ENCODE measurements around the gene MAPK13.
"Not testable (repeated sequence)": the region's sequence is repeated elsewhere in the genome, so short reads cannot be mapped to it uniquely, and the experiment has no call there.

Gene MAPK13

GRCh38 chr6:36121787-36122494 lies 8.4 kb upstream of the MAPK13 start:
- no peak overlapping the region for H3K4me3 ChIP-seq (replicated peaks; ENCODE audit: insufficient read depth, low read length)
- no peak for TF ChIP-seq SPI1 (IDR thresholded peaks at IDR 0.05; ENCODE audit: borderline replicate concordance, low read depth)
- 0 out of 2 replicates have a peak, but pooled peaks have one; percentile 24 for TF ChIP-seq POLR2AphosphoS5 (IDR thresholded peaks at IDR 0.05; ENCODE audit: low read depth)
- TF ChIP-seq, protein P1, sequence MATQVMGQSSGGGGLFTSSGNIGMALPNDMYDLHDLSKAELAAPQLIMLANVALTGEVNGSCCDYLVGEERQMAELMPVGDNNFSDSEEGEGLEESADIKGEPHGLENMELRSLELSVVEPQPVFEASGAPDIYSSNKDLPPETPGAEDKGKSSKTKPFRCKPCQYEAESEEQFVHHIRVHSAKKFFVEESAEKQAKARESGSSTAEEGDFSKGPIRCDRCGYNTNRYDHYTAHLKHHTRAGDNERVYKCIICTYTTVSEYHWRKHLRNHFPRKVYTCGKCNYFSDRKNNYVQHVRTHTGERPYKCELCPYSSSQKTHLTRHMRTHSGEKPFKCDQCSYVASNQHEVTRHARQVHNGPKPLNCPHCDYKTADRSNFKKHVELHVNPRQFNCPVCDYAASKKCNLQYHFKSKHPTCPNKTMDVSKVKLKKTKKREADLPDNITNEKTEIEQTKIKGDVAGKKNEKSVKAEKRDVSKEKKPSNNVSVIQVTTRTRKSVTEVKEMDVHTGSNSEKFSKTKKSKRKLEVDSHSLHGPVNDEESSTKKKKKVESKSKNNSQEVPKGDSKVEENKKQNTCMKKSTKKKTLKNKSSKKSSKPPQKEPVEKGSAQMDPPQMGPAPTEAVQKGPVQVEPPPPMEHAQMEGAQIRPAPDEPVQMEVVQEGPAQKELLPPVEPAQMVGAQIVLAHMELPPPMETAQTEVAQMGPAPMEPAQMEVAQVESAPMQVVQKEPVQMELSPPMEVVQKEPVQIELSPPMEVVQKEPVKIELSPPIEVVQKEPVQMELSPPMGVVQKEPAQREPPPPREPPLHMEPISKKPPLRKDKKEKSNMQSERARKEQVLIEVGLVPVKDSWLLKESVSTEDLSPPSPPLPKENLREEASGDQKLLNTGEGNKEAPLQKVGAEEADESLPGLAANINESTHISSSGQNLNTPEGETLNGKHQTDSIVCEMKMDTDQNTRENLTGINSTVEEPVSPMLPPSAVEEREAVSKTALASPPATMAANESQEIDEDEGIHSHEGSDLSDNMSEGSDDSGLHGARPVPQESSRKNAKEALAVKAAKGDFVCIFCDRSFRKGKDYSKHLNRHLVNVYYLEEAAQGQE (IDR thresholded peaks at IDR 0.05; ENCODE audit: insufficient replicate concordance, low read depth) = no peak
- TF ChIP-seq, protein P2, sequence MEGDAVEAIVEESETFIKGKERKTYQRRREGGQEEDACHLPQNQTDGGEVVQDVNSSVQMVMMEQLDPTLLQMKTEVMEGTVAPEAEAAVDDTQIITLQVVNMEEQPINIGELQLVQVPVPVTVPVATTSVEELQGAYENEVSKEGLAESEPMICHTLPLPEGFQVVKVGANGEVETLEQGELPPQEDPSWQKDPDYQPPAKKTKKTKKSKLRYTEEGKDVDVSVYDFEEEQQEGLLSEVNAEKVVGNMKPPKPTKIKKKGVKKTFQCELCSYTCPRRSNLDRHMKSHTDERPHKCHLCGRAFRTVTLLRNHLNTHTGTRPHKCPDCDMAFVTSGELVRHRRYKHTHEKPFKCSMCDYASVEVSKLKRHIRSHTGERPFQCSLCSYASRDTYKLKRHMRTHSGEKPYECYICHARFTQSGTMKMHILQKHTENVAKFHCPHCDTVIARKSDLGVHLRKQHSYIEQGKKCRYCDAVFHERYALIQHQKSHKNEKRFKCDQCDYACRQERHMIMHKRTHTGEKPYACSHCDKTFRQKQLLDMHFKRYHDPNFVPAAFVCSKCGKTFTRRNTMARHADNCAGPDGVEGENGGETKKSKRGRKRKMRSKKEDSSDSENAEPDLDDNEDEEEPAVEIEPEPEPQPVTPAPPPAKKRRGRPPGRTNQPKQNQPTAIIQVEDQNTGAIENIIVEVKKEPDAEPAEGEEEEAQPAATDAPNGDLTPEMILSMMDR (IDR thresholded peaks at IDR 0.05; ENCODE audit: insufficient read depth, low read length) = no peak
- TF ChIP-seq GABPA (IDR thresholded peaks at IDR 0.05; ENCODE audit: low read depth) = no peak
- peak overlapping the region; percentile 67 for H3K27ac ChIP-seq (replicated peaks)
- H3K27me3 ChIP-seq (ENCODE audit: insufficient read depth, poor library complexity, severe bottlenecking) = no peaks in the 10 kb centered on the region
- no peak for DNase-seq (ENCODE audit: low read depth in 1 of 2, low spot score in 1 of 2)

DNA sequence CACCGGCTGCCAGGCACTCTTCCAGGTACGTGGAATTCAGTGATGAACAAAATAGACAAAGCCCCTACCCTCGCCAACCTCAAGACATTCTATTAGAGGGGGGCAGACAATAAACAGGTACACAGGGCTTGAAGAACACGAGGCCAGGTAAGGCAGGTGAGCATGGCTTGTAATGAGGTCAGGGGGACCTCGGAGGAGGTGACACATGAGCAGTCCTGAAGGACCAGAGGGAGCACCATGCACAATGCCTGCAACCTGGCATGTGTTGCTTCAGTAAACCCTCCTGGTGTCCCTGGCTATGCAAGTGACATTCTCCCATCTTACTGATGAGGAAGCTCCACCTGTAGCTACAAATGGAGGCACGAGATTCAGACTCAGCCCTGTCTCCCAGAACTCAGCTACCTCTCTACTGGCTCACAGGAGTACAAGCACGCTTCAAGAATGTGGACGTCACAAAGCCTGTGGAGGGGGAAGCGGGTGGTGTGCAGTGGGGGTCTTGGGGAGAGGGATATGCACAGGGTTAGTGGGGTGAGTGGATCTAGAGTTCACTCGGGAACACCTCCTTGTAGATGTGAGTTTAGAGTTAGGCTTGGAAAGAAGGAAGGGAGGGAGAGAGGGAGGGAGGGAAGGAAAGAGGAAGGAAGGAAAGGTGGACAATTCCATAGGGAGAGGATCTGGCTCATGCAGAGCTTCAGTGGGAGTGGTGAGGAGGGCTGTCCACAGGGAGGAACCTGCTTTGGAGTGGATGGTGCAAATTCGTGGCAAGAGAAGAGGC lies 7.6 kb upstream of the MAPK13 start:
- no peaks in the 10 kb centered on the region for H3K27me3 ChIP-seq (ENCODE audit: insufficient read depth, poor library complexity, severe bottlenecking)
- H3K4me3 ChIP-seq (replicated peaks; ENCODE audit: insufficient read depth, low read length) = no peak overlapping the region
- TF ChIP-seq SPI1 (IDR thresholded peaks at IDR 0.05; ENCODE audit: borderline replicate concordance, low read depth) (no peak), POLR2AphosphoS5 (IDR thresholded peaks at IDR 0.05; ENCODE audit: low read depth) (no peak), GABPA (IDR thresholded peaks at IDR 0.05; ENCODE audit: low read depth) (no peak)
- TF ChIP-seq, protein P1 (IDR thresholded peaks at IDR 0.05; ENCODE audit: insufficient replicate concordance, low read depth) = no peak
- TF ChIP-seq, protein P2 (IDR thresholded peaks at IDR 0.05; ENCODE audit: insufficient read depth, low read length) = no peak
- DNase-seq (ENCODE audit: low read depth in 1 of 2, low spot score in 1 of 2) = no peak
- H3K27ac ChIP-seq (replicated peaks) = no peak overlapping the region

DNA sequence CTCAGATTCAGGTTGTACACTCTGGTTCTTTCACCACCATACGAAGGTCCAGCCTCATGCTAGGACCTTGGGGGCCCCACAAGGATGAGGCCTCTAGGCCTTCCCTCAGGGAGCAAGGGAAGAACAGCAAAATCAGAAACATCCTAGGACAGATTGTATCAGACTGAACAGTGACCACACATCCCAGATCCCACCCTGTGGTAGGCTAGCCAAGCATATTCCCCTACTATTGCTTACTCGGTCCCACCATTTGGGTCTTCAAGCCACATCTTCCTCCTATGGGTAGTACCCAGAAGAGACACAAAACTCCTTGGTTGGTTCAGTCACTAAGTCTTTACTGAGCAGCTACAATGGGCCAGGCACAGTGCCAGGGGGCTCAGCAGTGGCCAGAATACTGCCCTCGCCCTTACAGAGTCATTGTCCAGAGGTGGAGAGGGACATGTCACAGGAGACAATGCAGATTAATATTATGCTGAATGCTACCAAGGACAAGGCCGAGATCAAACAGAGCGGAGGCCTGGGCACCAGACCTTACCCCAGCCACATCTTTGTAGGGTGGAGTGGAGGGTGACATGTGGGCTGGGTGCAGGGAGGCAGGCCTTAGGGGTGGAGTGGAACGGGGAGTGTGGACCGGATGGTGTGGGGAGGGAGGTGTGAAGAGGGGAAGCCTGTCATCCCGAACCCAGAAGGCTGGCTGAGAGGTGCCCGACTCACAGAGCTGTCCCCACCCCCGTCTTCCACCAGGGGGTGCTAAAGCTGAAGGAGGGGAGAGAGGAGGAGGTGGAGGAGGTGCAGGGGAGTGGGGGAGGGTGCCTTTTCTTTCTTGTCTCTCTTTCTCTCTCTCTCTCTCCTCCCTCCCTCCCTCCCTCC lies 6.8 kb upstream of the MAPK13 start:
- H3K4me3 ChIP-seq (replicated peaks; ENCODE audit: insufficient read depth, low read length) = no peak overlapping the region
- TF ChIP-seq, protein P1 (IDR thresholded peaks at IDR 0.05; ENCODE audit: insufficient replicate concordance, low read depth) = no peak
- TF ChIP-seq, protein P2 (IDR thresholded peaks at IDR 0.05; ENCODE audit: insufficient read depth, low read length) = peak; percentile 71
- no peak overlapping the region for H3K27ac ChIP-seq (replicated peaks)
- peak; percentile 77 to 88 for DNase-seq (ENCODE audit: low read depth in 1 of 2, low spot score in 1 of 2)
- no peaks in the 10 kb centered on the region for H3K27me3 ChIP-seq (ENCODE audit: insufficient read depth, poor library complexity, severe bottlenecking)

DNA sequence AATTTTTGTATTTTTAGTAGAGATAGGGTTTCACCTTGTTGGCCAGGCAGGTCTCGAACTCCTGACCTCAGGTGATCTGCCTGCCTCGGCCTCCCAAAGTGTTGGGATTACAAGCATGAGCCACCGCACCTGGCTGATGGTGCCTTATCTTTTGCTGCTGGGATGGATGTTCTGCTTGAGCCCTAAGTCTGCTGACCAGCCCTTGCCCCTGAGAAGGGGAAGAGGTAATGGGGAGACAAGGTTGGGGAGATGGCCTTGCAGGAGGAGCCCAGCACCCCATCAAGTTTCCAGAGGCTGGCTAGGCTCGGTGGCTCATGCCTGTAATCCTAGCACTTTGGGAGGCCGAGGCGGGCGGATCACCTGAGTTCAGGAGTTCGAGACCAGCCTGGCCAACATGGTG lies 6.0 kb upstream of the MAPK13 start:
- H3K27me3 ChIP-seq (ENCODE audit: insufficient read depth, poor library complexity, severe bottlenecking); H3K4me3 ChIP-seq (replicated peaks; ENCODE audit: insufficient read depth, low read length); H3K27ac ChIP-seq (replicated peaks); DNase-seq (ENCODE audit: low read depth in 1 of 2, low spot score in 1 of 2): not testable (repeated sequence)

All from HL-60 (cell line).